GM23338 (cell line): ENCODE measurements around the gene ASMT.

Experiments used
- CREB1 ChIP-seq: fragments of 250-450 bp; sonication (Bioruptor Pico); IDR thresholded peaks from 2 replicates; pipeline ENCODE4 v1.5.0; 2020; ENCODE audit warnings: low read depth, mild to moderate bottlenecking, moderate library complexity
- EZH2 ChIP-seq: fragments of 200-600 bp; sonication (generic); IDR thresholded peaks from one replicate; pipeline ENCODE4 v1.8.0; 2017; ENCODE audit warnings: antibody characterized with exemption, mild to moderate bottlenecking, low read depth; ENCODE audit not compliant: unreplicated experiment
- EZH2phosphoT487 ChIP-seq: fragments of 200-600 bp; sonication (generic); IDR thresholded peaks from one replicate; pipeline ENCODE4 v1.8.1; 2018; ENCODE audit warnings: antibody characterized with exemption; ENCODE audit not compliant: unreplicated experiment
- JUNB ChIP-seq: IDR thresholded peaks from one replicate; pipeline ENCODE4 v1.6.1; 2016; ENCODE audit warnings: antibody characterized with exemption; ENCODE audit not compliant: unreplicated experiment
- NANOG ChIP-seq: IDR thresholded peaks from 2 replicates; pipeline ENCODE4 v1.6.1; 2016; ENCODE audit warnings: antibody characterized with exemption, borderline replicate concordance
- POLR2AphosphoS5 ChIP-seq: IDR thresholded peaks from 2 replicates; pipeline ENCODE4 v1.6.1; 2016; ENCODE audit warnings: antibody characterized with exemption, low read depth
- STAT1 ChIP-seq: IDR thresholded peaks from one replicate; pipeline ENCODE4 v1.6.1; 2016; ENCODE audit warnings: antibody characterized with exemption; ENCODE audit not compliant: unreplicated experiment
- ZNF114 ChIP-seq: fragments of 250-450 bp; sonication (Bioruptor Pico); IDR thresholded peaks from 2 replicates; pipeline ENCODE4 v1.5.0; 2020; ENCODE audit warnings: mild to moderate bottlenecking, moderate library complexity
- ZNF331 ChIP-seq: fragments of 250-450 bp; sonication (Bioruptor Pico); IDR thresholded peaks from 2 replicates; pipeline ENCODE4 v1.5.0; 2020; ENCODE audit warnings: low read depth, mild to moderate bottlenecking, moderate library complexity
- TF ChIP-seq, protein P1 (sequence below), 2 experiments: fragments of 200-600 bp in 1 of 2; sonication (generic) in 1 of 2; conservative IDR thresholded peaks; 2 replicates each; pipeline versions ENCODE4 v1.5.1 to v1.6.1; 2016 to 2017; ENCODE audit warnings: antibody characterized with exemption in 2 of 2, low read depth in 2 of 2, mild to moderate bottlenecking in 2 of 2, moderate library complexity in 1 of 2
- TF ChIP-seq, protein P2 (sequence below): IDR thresholded peaks from one replicate; pipeline ENCODE4 v1.6.1; 2018; ENCODE audit warnings: antibody characterized with exemption; ENCODE audit not compliant: unreplicated experiment
- TF ChIP-seq, protein P3 (sequence below): IDR thresholded peaks from 2 replicates; pipeline ENCODE4 v1.6.1; 2016; ENCODE audit warnings: antibody characterized with exemption

DNA sequence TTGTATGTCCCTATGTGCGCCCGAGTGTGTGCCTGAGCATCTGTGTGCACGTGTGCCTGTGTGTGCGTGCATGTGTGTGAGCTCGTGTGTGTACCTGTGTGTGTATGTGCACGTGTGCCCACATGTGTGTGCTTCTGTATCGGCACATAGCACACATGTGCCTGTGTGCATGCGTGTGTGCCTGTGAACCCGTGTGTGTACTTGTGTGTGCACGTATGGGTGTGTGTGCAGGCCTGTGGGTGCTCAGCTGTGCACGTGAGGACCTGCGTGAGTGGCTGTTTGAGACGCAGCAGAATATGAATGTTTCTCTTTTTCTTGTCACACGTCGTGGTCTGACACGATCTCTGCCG, 19.2 kb upstream of the ASMT start:
- TF ChIP-seq, protein P1, sequence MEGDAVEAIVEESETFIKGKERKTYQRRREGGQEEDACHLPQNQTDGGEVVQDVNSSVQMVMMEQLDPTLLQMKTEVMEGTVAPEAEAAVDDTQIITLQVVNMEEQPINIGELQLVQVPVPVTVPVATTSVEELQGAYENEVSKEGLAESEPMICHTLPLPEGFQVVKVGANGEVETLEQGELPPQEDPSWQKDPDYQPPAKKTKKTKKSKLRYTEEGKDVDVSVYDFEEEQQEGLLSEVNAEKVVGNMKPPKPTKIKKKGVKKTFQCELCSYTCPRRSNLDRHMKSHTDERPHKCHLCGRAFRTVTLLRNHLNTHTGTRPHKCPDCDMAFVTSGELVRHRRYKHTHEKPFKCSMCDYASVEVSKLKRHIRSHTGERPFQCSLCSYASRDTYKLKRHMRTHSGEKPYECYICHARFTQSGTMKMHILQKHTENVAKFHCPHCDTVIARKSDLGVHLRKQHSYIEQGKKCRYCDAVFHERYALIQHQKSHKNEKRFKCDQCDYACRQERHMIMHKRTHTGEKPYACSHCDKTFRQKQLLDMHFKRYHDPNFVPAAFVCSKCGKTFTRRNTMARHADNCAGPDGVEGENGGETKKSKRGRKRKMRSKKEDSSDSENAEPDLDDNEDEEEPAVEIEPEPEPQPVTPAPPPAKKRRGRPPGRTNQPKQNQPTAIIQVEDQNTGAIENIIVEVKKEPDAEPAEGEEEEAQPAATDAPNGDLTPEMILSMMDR (conservative IDR thresholded peaks at IDR 0.05; ENCODE audit: low read depth in 2 of 2) = no peak
- TF ChIP-seq ZNF114 (CRISPR knock-in tag) = no peak
- TF ChIP-seq EZH2 = no peak
- no peak for TF ChIP-seq JUNB
- no peak for TF ChIP-seq POLR2AphosphoS5
- TF ChIP-seq NANOG = no peak
- no peak for TF ChIP-seq ZNF331
- TF ChIP-seq, protein P2, sequence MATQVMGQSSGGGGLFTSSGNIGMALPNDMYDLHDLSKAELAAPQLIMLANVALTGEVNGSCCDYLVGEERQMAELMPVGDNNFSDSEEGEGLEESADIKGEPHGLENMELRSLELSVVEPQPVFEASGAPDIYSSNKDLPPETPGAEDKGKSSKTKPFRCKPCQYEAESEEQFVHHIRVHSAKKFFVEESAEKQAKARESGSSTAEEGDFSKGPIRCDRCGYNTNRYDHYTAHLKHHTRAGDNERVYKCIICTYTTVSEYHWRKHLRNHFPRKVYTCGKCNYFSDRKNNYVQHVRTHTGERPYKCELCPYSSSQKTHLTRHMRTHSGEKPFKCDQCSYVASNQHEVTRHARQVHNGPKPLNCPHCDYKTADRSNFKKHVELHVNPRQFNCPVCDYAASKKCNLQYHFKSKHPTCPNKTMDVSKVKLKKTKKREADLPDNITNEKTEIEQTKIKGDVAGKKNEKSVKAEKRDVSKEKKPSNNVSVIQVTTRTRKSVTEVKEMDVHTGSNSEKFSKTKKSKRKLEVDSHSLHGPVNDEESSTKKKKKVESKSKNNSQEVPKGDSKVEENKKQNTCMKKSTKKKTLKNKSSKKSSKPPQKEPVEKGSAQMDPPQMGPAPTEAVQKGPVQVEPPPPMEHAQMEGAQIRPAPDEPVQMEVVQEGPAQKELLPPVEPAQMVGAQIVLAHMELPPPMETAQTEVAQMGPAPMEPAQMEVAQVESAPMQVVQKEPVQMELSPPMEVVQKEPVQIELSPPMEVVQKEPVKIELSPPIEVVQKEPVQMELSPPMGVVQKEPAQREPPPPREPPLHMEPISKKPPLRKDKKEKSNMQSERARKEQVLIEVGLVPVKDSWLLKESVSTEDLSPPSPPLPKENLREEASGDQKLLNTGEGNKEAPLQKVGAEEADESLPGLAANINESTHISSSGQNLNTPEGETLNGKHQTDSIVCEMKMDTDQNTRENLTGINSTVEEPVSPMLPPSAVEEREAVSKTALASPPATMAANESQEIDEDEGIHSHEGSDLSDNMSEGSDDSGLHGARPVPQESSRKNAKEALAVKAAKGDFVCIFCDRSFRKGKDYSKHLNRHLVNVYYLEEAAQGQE = no peak
- TF ChIP-seq EZH2phosphoT487 = no peak
- TF ChIP-seq CREB1 = no peak
- TF ChIP-seq, protein P3, sequence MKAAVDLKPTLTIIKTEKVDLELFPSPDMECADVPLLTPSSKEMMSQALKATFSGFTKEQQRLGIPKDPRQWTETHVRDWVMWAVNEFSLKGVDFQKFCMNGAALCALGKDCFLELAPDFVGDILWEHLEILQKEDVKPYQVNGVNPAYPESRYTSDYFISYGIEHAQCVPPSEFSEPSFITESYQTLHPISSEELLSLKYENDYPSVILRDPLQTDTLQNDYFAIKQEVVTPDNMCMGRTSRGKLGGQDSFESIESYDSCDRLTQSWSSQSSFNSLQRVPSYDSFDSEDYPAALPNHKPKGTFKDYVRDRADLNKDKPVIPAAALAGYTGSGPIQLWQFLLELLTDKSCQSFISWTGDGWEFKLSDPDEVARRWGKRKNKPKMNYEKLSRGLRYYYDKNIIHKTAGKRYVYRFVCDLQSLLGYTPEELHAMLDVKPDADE = no peak
- no peak for TF ChIP-seq STAT1
